B cell (primary cell): ENCODE results near the gene JAK3.

ENCODE experiments used
- CTCF ChIP-seq: fragments of 200-600 bp; IDR thresholded peaks from one replicate; pipeline ENCODE4 v1.8.0; 2022; ENCODE audit warnings: antibody characterized with exemption, mild to moderate bottlenecking
- EZH2 ChIP-seq: IDR thresholded peaks from 2 replicates; pipeline ENCODE4 v1.6.1; 2012; ENCODE audit warnings: borderline replicate concordance, low read depth, mild to moderate bottlenecking, moderate library complexity, low read length; ENCODE audit not compliant: insufficient read depth, poor library complexity, severe bottlenecking

DNA sequence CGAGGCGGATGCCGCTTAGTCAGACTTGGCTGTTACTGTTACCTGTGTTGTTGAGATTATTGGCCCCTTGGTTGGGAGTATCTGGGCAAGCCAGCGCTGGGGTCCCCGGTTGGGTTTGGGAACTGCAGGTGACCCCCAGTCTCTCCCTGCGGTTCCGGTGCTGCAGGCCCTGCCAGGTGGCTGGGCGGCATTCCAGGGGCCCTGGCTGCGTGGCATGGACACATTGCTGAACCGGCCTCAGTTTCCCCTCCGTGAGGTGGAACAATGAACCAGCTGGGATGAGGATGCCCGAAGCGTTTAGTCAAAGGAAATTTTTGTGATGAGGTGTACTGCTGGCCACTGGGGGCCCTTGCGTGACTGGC is 52.3 kb downstream of the JAK3 start:
- TF ChIP-seq CTCF (no peak), EZH2 (no peak)
